Neural progenitor cell (in vitro differentiated cells): ENCODE data around the gene SIRT7.

Experiments
- CTCF ChIP-seq: fragments of 200-600 bp; sonication (generic); IDR thresholded peaks from 2 replicates; pipeline ENCODE4 v1.5.1; 2017; ENCODE audit warnings: antibody characterized with exemption, mild to moderate bottlenecking
- EZH2 ChIP-seq: fragments of 200-600 bp; sonication (generic); IDR thresholded peaks from 2 replicates; pipeline ENCODE4 v1.6.1; 2017; ENCODE audit warnings: antibody characterized with exemption, mild to moderate bottlenecking, moderate library complexity
- EZH2phosphoT487 ChIP-seq: fragments of 200-600 bp; sonication (generic); IDR thresholded peaks from 2 replicates; pipeline ENCODE4 v1.6.1; 2017; ENCODE audit warnings: antibody characterized with exemption

DNA sequence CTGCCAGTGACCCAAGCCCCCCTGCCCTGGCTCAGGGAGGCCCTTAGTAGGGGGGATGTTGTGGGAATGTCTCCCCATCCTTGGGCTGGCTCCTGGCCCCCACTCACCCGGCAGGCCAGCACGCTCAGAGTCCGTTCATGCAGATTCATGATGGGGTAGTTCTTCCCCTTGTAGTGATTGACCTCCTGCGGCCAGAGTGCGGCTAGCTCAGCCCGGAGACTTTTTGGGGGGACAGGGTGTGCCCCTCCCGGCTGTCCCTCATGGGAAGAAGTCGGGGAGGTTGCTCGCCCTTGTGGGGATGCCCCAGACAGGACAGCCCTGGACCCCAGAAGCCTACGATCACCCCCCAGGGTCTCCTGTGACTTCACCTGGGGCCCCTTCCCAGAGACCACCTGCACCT lies 12.0 kb downstream of the SIRT7 start:
- TF ChIP-seq EZH2phosphoT487 (no peak), CTCF (no peak), EZH2 (no peak)
